ENCODE measurements around the gene LSAMP. TPM values are rescaled to one million over a fixed set of nuclear protein-coding genes. Genes with fewer than 3 reads are reported as not detected.

LSAMP gene
- total RNA-seq, 6 experiments from 2014 or later: under 0.01 to 0.22 (median 0.12) TPM; not detected in 1

- no peaks in the 10 kb centered on the region for H3K4me1 ChIP-seq
- DNase-seq (no peak), ATAC-seq (no peak)
- no peaks in the 10 kb centered on the region for H3K36me3 ChIP-seq
- no peak overlapping the region for H3K4me3 ChIP-seq
- 62% methylated on average over 1 of the region's 1 CpG for WGBS (ENCODE audit: insufficient coverage, low coverage, low lambda C conversion rate, missing lambda C conversion rate)
- TF ChIP-seq POLR2A (IDR thresholded peaks at IDR 0.05): no peak
- TF ChIP-seq, protein P1, sequence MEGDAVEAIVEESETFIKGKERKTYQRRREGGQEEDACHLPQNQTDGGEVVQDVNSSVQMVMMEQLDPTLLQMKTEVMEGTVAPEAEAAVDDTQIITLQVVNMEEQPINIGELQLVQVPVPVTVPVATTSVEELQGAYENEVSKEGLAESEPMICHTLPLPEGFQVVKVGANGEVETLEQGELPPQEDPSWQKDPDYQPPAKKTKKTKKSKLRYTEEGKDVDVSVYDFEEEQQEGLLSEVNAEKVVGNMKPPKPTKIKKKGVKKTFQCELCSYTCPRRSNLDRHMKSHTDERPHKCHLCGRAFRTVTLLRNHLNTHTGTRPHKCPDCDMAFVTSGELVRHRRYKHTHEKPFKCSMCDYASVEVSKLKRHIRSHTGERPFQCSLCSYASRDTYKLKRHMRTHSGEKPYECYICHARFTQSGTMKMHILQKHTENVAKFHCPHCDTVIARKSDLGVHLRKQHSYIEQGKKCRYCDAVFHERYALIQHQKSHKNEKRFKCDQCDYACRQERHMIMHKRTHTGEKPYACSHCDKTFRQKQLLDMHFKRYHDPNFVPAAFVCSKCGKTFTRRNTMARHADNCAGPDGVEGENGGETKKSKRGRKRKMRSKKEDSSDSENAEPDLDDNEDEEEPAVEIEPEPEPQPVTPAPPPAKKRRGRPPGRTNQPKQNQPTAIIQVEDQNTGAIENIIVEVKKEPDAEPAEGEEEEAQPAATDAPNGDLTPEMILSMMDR (IDR thresholded peaks at IDR 0.05): no peak
- H3K27me3 ChIP-seq: no peaks in the 10 kb centered on the region
- no peaks in the 10 kb centered on the region for H3K9me3 ChIP-seq
- intact Hi-C loops (cut with DNase I): no loop called here
- H3K27ac ChIP-seq: no peak overlapping the region
Observed at GRCh38 chr3:116453666-116454346, 8.5 kb upstream of the LSAMP start.

DNA sequence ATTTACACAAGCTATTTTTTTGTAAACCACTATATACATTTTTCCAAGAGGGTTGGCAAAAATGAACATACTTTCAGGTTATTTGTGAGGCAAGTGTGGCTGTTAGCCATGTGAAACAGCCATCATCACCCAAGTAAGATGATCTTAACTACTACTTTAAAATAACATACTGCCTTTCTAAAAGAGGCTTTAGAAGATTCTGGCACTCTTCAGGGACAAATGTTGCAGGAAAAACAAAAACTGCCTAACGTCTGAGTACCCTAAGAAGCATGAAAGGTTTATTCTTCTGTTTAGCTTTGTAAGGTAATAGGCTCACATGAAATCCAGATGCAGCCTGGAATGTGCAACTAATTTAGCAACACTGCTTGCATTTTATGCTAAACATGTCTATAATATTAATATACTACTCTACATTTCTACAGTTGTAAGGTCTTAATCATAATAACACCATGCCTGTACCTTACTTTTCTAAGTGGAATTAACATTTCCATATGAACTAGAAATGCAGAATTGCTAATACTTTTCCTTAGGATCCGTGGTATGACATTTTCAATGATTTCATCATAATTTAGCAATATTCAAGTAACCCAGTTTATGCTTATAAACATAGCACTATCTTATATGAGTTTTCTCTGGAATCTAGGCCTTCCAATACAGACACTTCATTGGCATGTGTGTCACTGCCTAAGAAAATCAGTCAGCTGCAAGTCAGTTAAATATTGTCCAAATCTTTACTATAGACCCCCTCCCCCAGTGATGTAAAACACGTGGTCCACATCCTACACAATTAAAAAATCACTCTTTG lies 4.5 kb upstream of the LSAMP start:
- no peaks in the 10 kb centered on the region for H3K27me3 ChIP-seq
- no peaks in the 10 kb centered on the region for H3K4me1 ChIP-seq
- H3K36me3 ChIP-seq: no peaks in the 10 kb centered on the region
- ATAC-seq: no peak
- H3K4me3 ChIP-seq: no peak overlapping the region
- H3K9me3 ChIP-seq: no peaks in the 10 kb centered on the region
- DNase-seq: no peak
- intact Hi-C loops (cut with DNase I): no loop called here
- no peak overlapping the region for H3K27ac ChIP-seq
- TF ChIP-seq POLR2A (IDR thresholded peaks at IDR 0.05): no peak
- TF ChIP-seq, protein P1 (IDR thresholded peaks at IDR 0.05): no peak
- WGBS (ENCODE audit: insufficient coverage, low coverage, low lambda C conversion rate, missing lambda C conversion rate): 26% methylated on average over 3 of the region's 3 CpGs

- Histone ChIP-seq H3K27me3 (no peaks in the 10 kb centered on the region), H3K4me3 (no peak overlapping the region), H3K27ac (no peak overlapping the region), H3K4me1 (no peaks in the 10 kb centered on the region), H3K36me3 (no peaks in the 10 kb centered on the region), H3K9me3 (no peaks in the 10 kb centered on the region)
- ATAC-seq (no peak), DNase-seq (no peak)
- WGBS (ENCODE audit: insufficient coverage, low coverage, low lambda C conversion rate, missing lambda C conversion rate): 54% methylated on average over 2 of the region's 2 CpGs
- intact Hi-C loops (cut with DNase I): no loop called here
- TF ChIP-seq, protein P1 (IDR thresholded peaks at IDR 0.05): no peak
- TF ChIP-seq POLR2A (IDR thresholded peaks at IDR 0.05): no peak
Observed at GRCh38 chr3:116445990-116446389, 703 bp upstream of the LSAMP start.

- Histone ChIP-seq H3K4me3 (no peak overlapping the region), H3K4me1 (no peaks in the 10 kb centered on the region), H3K9me3 (no peaks in the 10 kb centered on the region), H3K27ac (no peak overlapping the region), H3K27me3 (no peaks in the 10 kb centered on the region), H3K36me3 (no peaks in the 10 kb centered on the region)
- no peak for ATAC-seq
- TF ChIP-seq, protein P1 (IDR thresholded peaks at IDR 0.05): no peak
- no peak for TF ChIP-seq POLR2A (IDR thresholded peaks at IDR 0.05)
- intact Hi-C loops (cut with DNase I): no loop called here
- 1% methylated on average over 13 of the region's 26 CpGs for WGBS (ENCODE audit: insufficient coverage, low coverage, low lambda C conversion rate, missing lambda C conversion rate)
- no peak for DNase-seq
Observed at GRCh38 chr3:116444819-116445310, 422 bp downstream of the LSAMP start.
